Calu3 (cell line): ENCODE data around the gene NXPE3. TPM values are rescaled to one million over a fixed set of nuclear protein-coding genes. Genes with fewer than 3 reads are reported as not detected.

Experiments used
- BruUV-seq: library from RNA; stranded (reverse); fragments of 400-500 nt; replicated peaks from 2 replicates; lab custom pipeline; 2021; lab: Mats Ljungman, UMichigan
- CTCF ChIA-PET: fragments of 300-600 bp; sonication (Branson Sonifier 250); formaldehyde crosslinking; loops from one replicate; lab custom pipeline; 2022; ENCODE audit warnings: antibody characterized with exemption; lab: Charles Lee
- DNase-seq: peaks from one replicate; pipeline ENCODE4 v3.0.0; 2022
- H3K27ac Mint-ChIP-seq: one replicate; pipeline ENCODE4 v1.8.0; 2022; ENCODE audit warnings: mixed read lengths; ENCODE audit not compliant: unreplicated experiment
- H3K27me3 Mint-ChIP-seq: one replicate; pipeline ENCODE4 v1.8.0; 2022; ENCODE audit warnings: mixed read lengths; ENCODE audit not compliant: unreplicated experiment
- H3K36me3 Mint-ChIP-seq: one replicate; pipeline ENCODE4 v1.8.0; 2022; ENCODE audit warnings: mild to moderate bottlenecking, moderate library complexity, mixed read lengths; ENCODE audit not compliant: insufficient read depth, unreplicated experiment
- H3K4me1 Mint-ChIP-seq: one replicate; pipeline ENCODE4 v1.8.0; 2022; ENCODE audit warnings: mild to moderate bottlenecking, low read depth, mixed read lengths; ENCODE audit not compliant: unreplicated experiment
- H3K4me3 Mint-ChIP-seq: one replicate; pipeline ENCODE4 v1.8.0; 2022; ENCODE audit warnings: mild to moderate bottlenecking, low read depth, moderate library complexity, mixed read lengths; ENCODE audit not compliant: unreplicated experiment
- H3K9me3 Mint-ChIP-seq: one replicate; pipeline ENCODE4 v1.8.0; 2022; ENCODE audit warnings: low read depth, mixed read lengths; ENCODE audit not compliant: unreplicated experiment
- CTCF ChIP-seq: fragments of 200-600 bp; IDR thresholded peaks from one replicate; pipeline ENCODE4 v1.8.0; 2022; ENCODE audit warnings: antibody characterized with exemption; ENCODE audit not compliant: unreplicated experiment
- intact Hi-C: fragments of 100-400 bp; cut with micrococcal nuclease; formaldehyde crosslinking; loops from one replicate; pipeline ENCODE4 v1.10.0; 2022; ENCODE audit not compliant: unreplicated experiment
- total RNA-seq: library from RNA; stranded (reverse); gene quantifications from 2 replicates; pipeline ENCODE4 v1.2.3, GENCODE V29; 2022

The NXPE3 gene
- total RNA-seq, 1 experiment from 2014 or later = 3.0 TPM

DNA sequence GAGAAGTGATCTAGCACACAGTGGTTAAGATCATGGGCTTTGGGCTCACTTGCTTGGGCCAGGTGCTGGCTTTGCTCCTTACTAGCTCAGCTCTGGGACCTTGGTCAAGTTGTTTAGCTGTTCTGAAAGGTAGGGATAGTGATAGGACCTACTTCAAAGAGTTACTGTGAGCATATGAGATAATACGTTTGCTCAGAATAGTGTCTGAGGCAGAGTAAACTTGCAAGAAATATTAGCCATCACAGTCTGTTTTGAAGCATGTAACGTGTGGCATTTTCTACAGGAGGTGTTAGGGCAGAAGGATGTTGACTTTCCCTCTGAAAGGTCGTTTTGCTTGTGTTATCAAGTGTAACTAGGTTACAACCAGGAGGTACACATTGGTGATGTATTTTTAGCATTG is 35.8 kb downstream of the NXPE3 start:
- DNase-seq = no peak
- intact Hi-C loops = loop anchor here (1.0 to 5.0 kb wide), 4 partner anchors 32 to 367 kb away; partner anchors contain the start of gene NFKBIZ
- H3K27ac Mint-ChIP-seq = no peak overlapping the region
- H3K9me3 Mint-ChIP-seq = no peaks in the 10 kb centered on the region
- peaks cover 13% of the 10 kb centered on the region for H3K4me1 Mint-ChIP-seq
- BruUV-seq = no TSS peak
- CTCF ChIA-PET = interaction anchor here (0.6 to 2.1 kb wide), 4 partner anchors 42 to 411 kb away, joined by 3 to 29 read pairs (median 4); no protein-coding TSS in a partner anchor
- H3K36me3 Mint-ChIP-seq = no peaks in the 10 kb centered on the region
- no peak for TF ChIP-seq CTCF
- no peak overlapping the region for H3K4me3 Mint-ChIP-seq
- H3K27me3 Mint-ChIP-seq = no peaks in the 10 kb centered on the region

DNA sequence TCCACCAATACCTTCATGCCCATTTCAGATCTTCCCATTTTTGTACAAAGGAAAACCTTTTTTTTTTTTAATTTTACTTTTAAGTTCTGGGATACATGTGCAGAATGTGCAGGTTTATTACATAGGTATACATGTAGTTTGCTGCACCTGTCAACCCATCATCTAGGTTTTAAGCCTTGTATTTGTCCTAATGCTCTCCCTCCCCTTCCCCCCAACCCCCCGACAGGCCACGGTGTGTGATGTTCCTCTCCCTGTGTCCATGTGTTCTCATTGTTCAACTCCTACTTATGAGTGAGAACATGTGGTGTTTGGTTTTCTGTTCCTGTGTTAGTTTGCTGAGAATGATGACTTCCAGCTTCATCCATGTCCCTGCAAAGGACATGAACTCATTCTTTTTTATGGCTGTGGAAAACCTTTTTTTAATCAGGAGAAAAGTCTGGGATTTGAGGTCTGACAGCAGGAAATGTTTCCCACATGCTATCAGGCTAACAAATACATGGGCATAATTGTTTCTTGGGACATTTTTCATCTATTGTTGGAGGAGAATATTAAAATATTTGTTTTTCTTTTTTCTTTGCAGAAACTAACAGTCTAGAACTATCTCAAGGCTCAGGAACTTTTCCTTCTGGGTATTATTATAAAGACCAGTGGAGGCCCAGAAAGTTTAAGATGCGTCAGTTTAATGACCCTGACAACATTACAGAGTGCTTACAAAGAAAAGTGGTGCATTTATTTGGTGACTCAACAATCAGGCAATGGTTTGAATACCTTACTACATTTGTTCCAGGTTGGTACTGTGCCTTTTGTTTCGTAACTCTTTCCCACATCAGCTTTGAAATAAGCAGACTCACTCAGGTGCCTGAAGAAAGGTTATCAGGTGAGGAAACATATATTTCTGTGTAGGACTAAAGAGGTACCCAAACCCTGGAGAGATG is 37.5 kb downstream of the NXPE3 start:
- Mint-ChIP-seq H3K27ac (no peak overlapping the region), H3K4me1 (peaks cover 13% of the 10 kb centered on the region), H3K9me3 (no peaks in the 10 kb centered on the region), H3K27me3 (no peaks in the 10 kb centered on the region), H3K4me3 (no peak overlapping the region), H3K36me3 (no peaks in the 10 kb centered on the region)
- TF ChIP-seq CTCF = no peak
- intact Hi-C loops = no loop called here
- no TSS peak for BruUV-seq
- CTCF ChIA-PET = interaction anchor here (0.9 to 1.7 kb wide), 2 partner anchors 286 to 409 kb away, joined by 3 to 5 read pairs; no protein-coding TSS in a partner anchor
- no peak for DNase-seq

DNA sequence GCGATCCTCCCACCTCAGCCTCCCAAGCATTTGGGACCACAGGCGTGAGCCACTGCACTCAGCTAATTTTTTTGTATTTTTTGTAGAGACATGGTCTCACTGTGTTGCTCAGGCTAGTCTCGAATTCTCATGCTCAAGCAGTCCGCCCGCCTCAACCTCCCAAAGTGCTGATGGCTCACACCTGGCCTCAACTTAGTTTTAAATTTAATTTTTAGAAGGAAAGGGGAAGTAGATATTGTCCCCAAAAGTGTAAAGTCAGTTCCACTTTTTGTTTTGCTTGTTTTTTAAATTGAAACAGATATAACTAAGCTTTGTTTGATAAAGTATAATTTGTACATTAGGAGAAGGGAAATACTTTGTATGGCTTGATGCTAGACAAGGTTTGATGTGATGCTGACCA is 39.0 kb downstream of the NXPE3 start:
- Mint-ChIP-seq H3K9me3 (no peaks in the 10 kb centered on the region), H3K4me1 (peaks cover 13% of the 10 kb centered on the region), H3K27ac (no peak overlapping the region), H3K27me3 (no peaks in the 10 kb centered on the region), H3K36me3 (no peaks in the 10 kb centered on the region), H3K4me3 (no peak overlapping the region)
- no TSS peak for BruUV-seq
- CTCF ChIA-PET = no interaction called here
- TF ChIP-seq CTCF = no peak
- no peak for DNase-seq
- intact Hi-C loops = no loop called here

GRCh38 chr3:101819649-101820206 is 40.7 kb downstream of the NXPE3 start:
- no peaks in the 10 kb centered on the region for H3K36me3 Mint-ChIP-seq
- no peaks in the 10 kb centered on the region for H3K9me3 Mint-ChIP-seq
- no peaks in the 10 kb centered on the region for H3K27me3 Mint-ChIP-seq
- no peak overlapping the region for H3K4me3 Mint-ChIP-seq
- CTCF ChIA-PET = no interaction called here
- no peak overlapping the region for H3K27ac Mint-ChIP-seq
- H3K4me1 Mint-ChIP-seq = peaks cover 10% of the 10 kb centered on the region
- intact Hi-C loops = no loop called here
- no TSS peak for BruUV-seq
- no peak for DNase-seq
- no peak for TF ChIP-seq CTCF
